Esophagus muscularis mucosa (tissue), 4 donors: ENCODE measurements around the gene BCL2L13. TPM values are rescaled to one million over a fixed set of nuclear protein-coding genes. Genes with fewer than 3 reads are reported as not detected.

ENCODE experiments used
- DNase-seq: peaks from one replicate; pipeline ENCODE4 v3.0.0-alpha.2; 2017; ENCODE audit errors: extremely low spot score
- H3K27ac ChIP-seq, 4 donors: fragments of 200-600 bp; sonication (generic); replicated peaks in 1 of 4; 1 replicate in 3 of 4; 2 replicates in 1 of 4; pipeline ENCODE4 v1.5.1; 2016 to 2019; ENCODE audit warnings: mild to moderate bottlenecking in 1 of 4
- H3K27me3 ChIP-seq, 4 donors: fragments of 200-600 bp; sonication (generic); one replicate each; pipeline versions ENCODE4 v1.5.1 to v1.6.0; 2016 to 2019
- H3K36me3 ChIP-seq, 4 donors: fragments of 200-600 bp; sonication (generic); one replicate each; pipeline ENCODE4 v1.5.1; 2016 to 2019
- H3K4me1 ChIP-seq, 4 donors: fragments of 200-600 bp; sonication (generic); one replicate each; pipeline ENCODE4 v1.5.1; 2016 to 2019
- H3K4me3 ChIP-seq, 4 donors: fragments of 200-600 bp; sonication (generic); 1 replicate in 2 of 4; 2 replicates in 2 of 4; pipeline ENCODE4 v1.5.1; 2016 to 2019; ENCODE audit warnings: mild to moderate bottlenecking in 4 of 4, moderate library complexity in 1 of 4
- H3K9me3 ChIP-seq, 4 donors: fragments of 200-600 bp; sonication (generic); 1 replicate in 3 of 4; 2 replicates in 1 of 4; pipeline ENCODE4 v1.5.1; 2016 to 2019
- CTCF ChIP-seq, 3 experiments: fragments of 200-600 bp in 2 of 3; fragments of 450-650 bp in 1 of 3; sonication (generic) in 2 of 3; IDR thresholded peaks; one replicate each; pipeline ENCODE4 v1.5.1; 2017 to 2019; ENCODE audit warnings: antibody characterized with exemption in 3 of 3, mild to moderate bottlenecking in 2 of 3, moderate library complexity in 1 of 3
- EP300 ChIP-seq: sonication (generic); formaldehyde crosslinking; IDR thresholded peaks from one replicate; pipeline ENCODE4 v1.6.1; 2017; ENCODE audit warnings: antibody characterized with exemption
- POLR2A ChIP-seq: fragments of 450-650 bp; IDR thresholded peaks from one replicate; pipeline ENCODE4 v1.6.1; 2017; ENCODE audit warnings: antibody characterized with exemption, moderate library complexity, mild to moderate bottlenecking, low read depth
- POLR2AphosphoS5 ChIP-seq, 2 donors: sonication (generic); formaldehyde crosslinking; IDR thresholded peaks; one replicate each; pipeline ENCODE4 v1.6.1; 2017; ENCODE audit warnings: antibody characterized with exemption in 2 of 2
- WGBS: methylation state at CpG from one replicate; pipeline ENCODE4 v1.1.5; 2018; 5-methylcytosine and 5-hydroxymethylcytosine counted together
- intact Hi-C: fragments of 100-400 bp; cut with DNase I; formaldehyde crosslinking; loops from one replicate; pipeline ENCODE4 v1.15.1; 2023
- total RNA-seq, 4 donors: library from RNA; depleted of rRNA; stranded (reverse); fragments of >200 nt; gene quantifications; one replicate each; pipeline versions ENCODE4 v1.1.0 to v1.2.1, GENCODE V29; 2016

The BCL2L13 gene
- total RNA-seq, 4 donors from 2014 or later, result 102 to 199 (median 133) TPM

DNA sequence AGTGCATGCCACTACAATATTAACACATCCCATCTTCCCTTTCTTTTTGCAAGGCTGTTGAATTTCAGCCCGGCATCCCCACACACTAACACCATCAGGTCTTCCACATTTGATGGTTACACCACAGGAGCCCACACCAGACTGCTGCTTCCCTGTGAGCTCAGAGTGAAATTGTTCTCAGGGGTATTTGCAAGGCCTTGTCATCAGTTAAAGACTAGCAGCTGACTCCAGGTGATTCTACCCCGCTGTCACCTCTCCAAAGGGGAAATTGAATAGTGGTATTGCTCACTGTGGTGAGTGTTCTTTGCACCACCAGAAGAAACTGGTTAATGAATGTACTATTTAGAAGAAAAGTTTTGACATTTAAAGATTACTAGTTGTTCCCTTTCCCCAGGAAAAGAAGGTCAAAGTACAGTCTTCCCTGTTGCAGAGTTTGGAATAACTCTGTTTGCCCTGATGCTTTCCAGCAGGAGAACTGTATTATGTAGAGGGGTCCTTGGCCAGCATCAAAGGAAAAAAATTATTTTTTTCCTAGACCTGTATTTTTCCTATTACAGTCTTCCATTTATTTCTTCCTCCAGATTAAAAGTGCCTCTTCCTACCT is 93.8 kb downstream of the BCL2L13 start:
- Histone ChIP-seq H3K36me3 (peaks cover 33 to 89% (median 81%) of the 10 kb centered on the region in 4 donors), H3K4me1 (peaks cover 6 to 10% (median 10%) of the 10 kb centered on the region in 4 donors), H3K4me3 (no peak overlapping the region), H3K27me3 (no peaks in the 10 kb centered on the region), H3K27ac (no peak overlapping the region), H3K9me3 (no peaks in the 10 kb centered on the region)
- intact Hi-C loops, result no loop called here
- no peak for DNase-seq
- no peak for TF ChIP-seq POLR2AphosphoS5 (IDR thresholded peaks at IDR 0.05)
- no peak for TF ChIP-seq CTCF (IDR thresholded peaks at IDR 0.05)
- no peak for TF ChIP-seq EP300
- no peak for TF ChIP-seq POLR2A
- 90% methylated on average over 2 of the region's 2 CpGs for WGBS

DNA sequence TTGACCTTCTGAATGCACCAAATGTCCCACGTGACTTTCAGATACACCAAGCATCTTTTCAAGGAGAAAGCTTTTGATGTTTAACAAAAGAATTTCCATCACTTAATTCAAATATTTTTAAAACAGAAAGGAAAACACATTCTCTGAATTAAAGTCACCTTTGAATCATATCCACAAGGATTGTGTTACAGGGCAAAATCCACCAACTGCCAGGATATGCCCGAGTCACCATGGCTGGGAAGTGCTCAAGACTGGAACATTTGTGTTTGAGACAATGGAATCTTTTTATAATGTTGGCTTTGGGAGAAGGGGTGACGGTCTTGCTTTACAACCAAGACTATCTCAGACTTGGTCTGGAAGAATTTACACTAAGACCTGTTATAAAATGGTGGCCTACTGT is 94.9 kb downstream of the BCL2L13 start:
- WGBS, result 72% methylated on average over 3 of the region's 3 CpGs
- TF ChIP-seq POLR2A, result no peak
- TF ChIP-seq POLR2AphosphoS5 (IDR thresholded peaks at IDR 0.05), result no peak
- peaks cover 25 to 89% (median 79%) of the 10 kb centered on the region in 4 donors for H3K36me3 ChIP-seq
- H3K4me3 ChIP-seq, result no peak overlapping the region
- H3K9me3 ChIP-seq, result no peaks in the 10 kb centered on the region
- H3K27ac ChIP-seq, result no peak overlapping the region
- intact Hi-C loops, result no loop called here
- DNase-seq, result no peak
- no peaks in the 10 kb centered on the region for H3K4me1 ChIP-seq
- H3K27me3 ChIP-seq, result no peaks in the 10 kb centered on the region

DNA sequence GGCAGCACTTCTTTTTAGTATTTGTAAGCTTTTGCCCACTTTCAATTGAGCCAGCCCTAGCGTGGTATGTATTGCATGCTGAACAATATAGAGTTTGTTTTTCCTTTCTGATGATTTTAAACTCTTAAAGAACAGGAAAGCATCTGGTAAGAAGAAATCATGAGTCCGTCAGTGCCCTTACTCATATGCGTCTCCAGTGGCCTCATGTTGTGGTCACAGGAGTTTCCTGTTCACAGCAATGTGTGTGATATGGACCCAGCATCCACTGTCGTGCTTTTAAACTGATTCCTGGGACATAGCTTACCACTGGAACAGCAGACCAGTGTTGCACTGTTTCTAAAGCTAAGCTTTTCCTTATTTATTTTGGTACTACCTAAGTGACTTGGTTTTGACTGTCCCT is 95.6 kb downstream of the BCL2L13 start:
- H3K36me3 ChIP-seq, result peaks cover 25 to 92% (median 78%) of the 10 kb centered on the region in 4 donors

GRCh38 chr22:17738386-17739128 is 100.0 kb downstream of the BCL2L13 start:
- intact Hi-C loops, result loop anchor here (5.0 kb wide), 1 partner anchor 176 kb away; the partner anchor contains the start of gene SLC25A18
- DNase-seq, result no peak
- peaks cover 0 to 14% (median 3%) of the 10 kb centered on the region in 4 donors for H3K4me1 ChIP-seq
- H3K36me3 ChIP-seq, result peaks cover 11 to 56% (median 42%) of the 10 kb centered on the region in 4 donors
- H3K9me3 ChIP-seq, result no peaks in the 10 kb centered on the region
- H3K4me3 ChIP-seq, result no peak overlapping the region
- TF ChIP-seq CTCF (IDR thresholded peaks at IDR 0.05) (no peak), EP300 (no peak), POLR2AphosphoS5 (IDR thresholded peaks at IDR 0.05) (no peak), POLR2A (no peak)
- no peak overlapping the region for H3K27ac ChIP-seq
- 95% methylated on average over 21 of the region's 21 CpGs for WGBS
- no peaks in the 10 kb centered on the region for H3K27me3 ChIP-seq

More for the DNA sequence above, 95.6 kb downstream of the BCL2L13 start:
- intact Hi-C loops, result no loop called here
- no peak for DNase-seq
- TF ChIP-seq CTCF (IDR thresholded peaks at IDR 0.05) (no peak), POLR2AphosphoS5 (IDR thresholded peaks at IDR 0.05) (no peak), POLR2A (no peak), EP300 (no peak)
- no peak overlapping the region for H3K4me3 ChIP-seq
- 74% methylated on average over 4 of the region's 4 CpGs for WGBS
- no peaks in the 10 kb centered on the region for H3K9me3 ChIP-seq
- no peak overlapping the region for H3K27ac ChIP-seq
- H3K27me3 ChIP-seq, result no peaks in the 10 kb centered on the region
- H3K4me1 ChIP-seq, result no peaks in the 10 kb centered on the region

- peaks cover 0 to 14% (median 5%) of the 10 kb centered on the region in 4 donors for H3K4me1 ChIP-seq
- H3K9me3 ChIP-seq, result no peaks in the 10 kb centered on the region
- 97% methylated on average over 18 of the region's 36 CpGs for WGBS
- TF ChIP-seq CTCF (IDR thresholded peaks at IDR 0.05) (no peak), POLR2A (no peak)
- intact Hi-C loops, result loop anchor here (5.0 kb wide), 1 partner anchor 177 kb away; the partner anchor contains the start of gene SLC25A18
- H3K36me3 ChIP-seq, result peaks cover 5 to 48% (median 33%) of the 10 kb centered on the region in 4 donors
- no peak overlapping the region for H3K27ac ChIP-seq
- no peaks in the 10 kb centered on the region for H3K27me3 ChIP-seq
- no peak overlapping the region for H3K4me3 ChIP-seq
- no peak for DNase-seq
These were observed 100.8 kb downstream of the BCL2L13 start for GRCh38 chr22:17739196-17739975.
